ENCODE measurements around the gene VAV3.

The VAV3 gene

GRCh38 chr1:107991371-107992066 lies 26.5 kb upstream of the VAV3 start:
- no peak for TF ChIP-seq ZNF274 (IDR thresholded peaks at IDR 0.05; ENCODE audit: low read depth, low read length)
- no peak overlapping the region for H3K4me3 ChIP-seq (ENCODE audit: low read length)

- H3K4me3 ChIP-seq (ENCODE audit: low read length): no peak overlapping the region
- TF ChIP-seq ZNF274 (IDR thresholded peaks at IDR 0.05; ENCODE audit: low read depth, low read length): no peak
These were observed 25.6 kb upstream of the VAV3 start for GRCh38 chr1:107990606-107991005.

GRCh38 chr1:107981277-107981676 lies 16.3 kb upstream of the VAV3 start:
- no peak for TF ChIP-seq ZNF274 (IDR thresholded peaks at IDR 0.05; ENCODE audit: low read depth, low read length)
- H3K4me3 ChIP-seq (ENCODE audit: low read length): no peak overlapping the region

- no peak overlapping the region for H3K4me3 ChIP-seq (ENCODE audit: low read length)
- no peak for TF ChIP-seq ZNF274 (IDR thresholded peaks at IDR 0.05; ENCODE audit: low read depth, low read length)
These were observed 14.9 kb upstream of the VAV3 start for GRCh38 chr1:107979926-107980325.

- no peak overlapping the region for H3K4me3 ChIP-seq (ENCODE audit: low read length)
- TF ChIP-seq ZNF274 (IDR thresholded peaks at IDR 0.05; ENCODE audit: low read depth, low read length): no peak
These were observed 14.1 kb upstream of the VAV3 start for GRCh38 chr1:107979088-107979487.

- H3K4me3 ChIP-seq (ENCODE audit: low read length): no peak overlapping the region
- TF ChIP-seq ZNF274 (IDR thresholded peaks at IDR 0.05; ENCODE audit: low read depth, low read length): no peak
These were observed 11.9 kb upstream of the VAV3 start for GRCh38 chr1:107976836-107977235.

GRCh38 chr1:107976431-107976830 lies 11.5 kb upstream of the VAV3 start:
- no peak overlapping the region for H3K4me3 ChIP-seq (ENCODE audit: low read length)
- TF ChIP-seq ZNF274 (IDR thresholded peaks at IDR 0.05; ENCODE audit: low read depth, low read length): no peak

- no peak overlapping the region for H3K4me3 ChIP-seq (ENCODE audit: low read length)
- TF ChIP-seq ZNF274 (IDR thresholded peaks at IDR 0.05; ENCODE audit: low read depth, low read length): no peak
These were observed 10.9 kb upstream of the VAV3 start for GRCh38 chr1:107975851-107976250.

- no peak overlapping the region for H3K4me3 ChIP-seq (ENCODE audit: low read length)
- no peak for TF ChIP-seq ZNF274 (IDR thresholded peaks at IDR 0.05; ENCODE audit: low read depth, low read length)
These were observed 9.1 kb upstream of the VAV3 start for GRCh38 chr1:107974090-107974489.

- TF ChIP-seq ZNF274 (IDR thresholded peaks at IDR 0.05; ENCODE audit: low read depth, low read length): no peak
- H3K4me3 ChIP-seq (ENCODE audit: low read length): no peak overlapping the region
These were observed 7.6 kb upstream of the VAV3 start for GRCh38 chr1:107972391-107973180.

GRCh38 chr1:107966550-107966949 lies 1.6 kb upstream of the VAV3 start:
- no peak for TF ChIP-seq ZNF274 (IDR thresholded peaks at IDR 0.05; ENCODE audit: low read depth, low read length)
- no peak overlapping the region for H3K4me3 ChIP-seq (ENCODE audit: low read length)

GRCh38 chr1:107964336-107965109 lies 457 bp downstream of the VAV3 start:
- peak overlapping the region; percentile 33 for H3K4me3 ChIP-seq (ENCODE audit: low read length)
- no peak for TF ChIP-seq ZNF274 (IDR thresholded peaks at IDR 0.05; ENCODE audit: low read depth, low read length)

- TF ChIP-seq ZNF274 (IDR thresholded peaks at IDR 0.05; ENCODE audit: low read depth, low read length): no peak
- peak overlapping the region; percentile 33 for H3K4me3 ChIP-seq (ENCODE audit: low read length)
These were observed 1.2 kb downstream of the VAV3 start for GRCh38 chr1:107963601-107964335.

GRCh38 chr1:107963008-107963407 lies 2.0 kb downstream of the VAV3 start:
- H3K4me3 ChIP-seq (ENCODE audit: low read length): peak overlapping the region; percentile 33; the same call in 1 of the 2 replicates
- TF ChIP-seq ZNF274 (IDR thresholded peaks at IDR 0.05; ENCODE audit: low read depth, low read length): no peak
